Measurements from ENCODE around the gene BCL7B.

DNA sequence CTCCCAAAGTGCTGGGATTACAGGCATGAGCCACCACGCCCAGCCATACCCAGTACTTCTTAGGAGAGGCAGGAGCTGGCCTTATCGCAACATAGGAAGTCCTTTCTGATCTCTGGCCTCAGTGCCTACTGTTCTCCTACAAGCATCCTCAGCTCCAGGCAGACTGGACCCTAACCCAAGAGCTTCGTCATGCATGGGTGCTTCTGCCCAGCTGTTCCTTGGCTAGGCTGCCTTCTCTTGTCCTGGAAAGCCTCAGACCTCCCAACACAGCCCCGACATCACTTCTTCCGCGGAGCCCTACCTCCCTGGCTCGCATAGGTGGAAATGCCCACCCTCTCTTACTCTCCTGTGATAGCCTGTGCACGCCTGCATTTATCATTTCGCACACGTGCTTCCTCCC, 15.8 kb downstream of the BCL7B start:
- TF ChIP-seq CTCF (IDR thresholded peaks at IDR 0.05) (no peak), POLR2A (IDR thresholded peaks at IDR 0.05) (no peak)

Data from breast epithelium (tissue), 3 donors.